HepG2 (cell line): ENCODE data around the gene KCTD13. TPM values are rescaled to one million over a fixed set of nuclear protein-coding genes. Genes with fewer than 3 reads are reported as not detected.
A peak's percentile ranks its signal among the peaks of the same experiment; 100 is the strongest.

Source experiments
- ARNT ChIP-seq: fragments of 450-650 bp; IDR thresholded peaks from 2 replicates; pipeline ENCODE4 v1.6.1; 2017
- CENPT ChIP-seq: sonication (generic); formaldehyde crosslinking; IDR thresholded peaks from 2 replicates; pipeline ENCODE4 v1.8.0; 2022; ENCODE audit warnings: low read depth, mild to moderate bottlenecking, moderate library complexity, missing genetic modification reagents
- FOXA3 ChIP-seq: IDR thresholded peaks from 2 replicates; pipeline ENCODE4 v1.6.1; 2016; ENCODE audit warnings: missing genetic modification reagents, missing compliant biosample characterization
- KAT7 ChIP-seq: IDR thresholded peaks from 2 replicates; pipeline ENCODE4 v1.6.1; 2018; ENCODE audit warnings: borderline replicate concordance, missing compliant biosample characterization
- KAT8 ChIP-seq: IDR thresholded peaks from 2 replicates; pipeline ENCODE4 v1.6.1; 2016; ENCODE audit warnings: missing genetic modification reagents, missing compliant biosample characterization
- KLF16 ChIP-seq, 2 experiments: sonication (generic) in 1 of 2; formaldehyde crosslinking in 1 of 2; IDR thresholded peaks; 2 replicates each; pipeline versions ENCODE4 v1.6.1 to v1.8.0; 2016 to 2023; ENCODE audit warnings: missing genetic modification reagents in 2 of 2, missing compliant biosample characterization in 1 of 2
- NCOA1 ChIP-seq: sonication (generic); formaldehyde crosslinking; IDR thresholded peaks from 2 replicates; pipeline ENCODE4 v1.9.0; 2021; ENCODE audit warnings: missing genetic modification reagents
- PAWR ChIP-seq: sonication (generic); formaldehyde crosslinking; IDR thresholded peaks from 2 replicates; pipeline ENCODE4 v1.4.0; 2020; ENCODE audit warnings: missing genetic modification reagents, mild to moderate bottlenecking, borderline replicate concordance
- PREB ChIP-seq: sonication (generic); formaldehyde crosslinking; IDR thresholded peaks from 2 replicates; pipeline ENCODE4 v1.4.0; 2020; ENCODE audit warnings: missing genetic modification reagents
- ZBTB3 ChIP-seq: sonication (generic); formaldehyde crosslinking; IDR thresholded peaks from 2 replicates; pipeline ENCODE4 v1.4.0; 2020; ENCODE audit warnings: low read depth, mild to moderate bottlenecking, moderate library complexity, missing genetic modification reagents, borderline replicate concordance
- ZKSCAN1 ChIP-seq: fragments of 150-350 bp; IDR thresholded peaks from 2 replicates; pipeline ENCODE4 v1.6.1; 2014; ENCODE audit warnings: low read length
- ZNF234 ChIP-seq: sonication (generic); formaldehyde crosslinking; conservative IDR thresholded peaks from 2 replicates; pipeline ENCODE4 v1.5.1; 2020; ENCODE audit warnings: mild to moderate bottlenecking, missing genetic modification reagents
- ZNF260 ChIP-seq: sonication (generic); formaldehyde crosslinking; IDR thresholded peaks from 2 replicates; pipeline ENCODE4 v1.4.0; 2020; ENCODE audit warnings: missing genetic modification reagents, low read depth, mild to moderate bottlenecking, borderline replicate concordance
- ZNF326 ChIP-seq: sonication (generic); formaldehyde crosslinking; IDR thresholded peaks from 2 replicates; pipeline ENCODE4 v1.4.0; 2020; ENCODE audit warnings: missing genetic modification reagents, borderline replicate concordance
- ZNF775 ChIP-seq: sonication (generic); formaldehyde crosslinking; IDR thresholded peaks from 2 replicates; pipeline ENCODE4 v1.4.0; 2020; ENCODE audit warnings: missing genetic modification reagents, mild to moderate bottlenecking, moderate library complexity, borderline replicate concordance
- polyA plus RNA-seq, 8 experiments: library from polyadenylated mRNA; depleted of rRNA in 3 of 8; stranded (reverse) in 7 of 8; unstranded in 1 of 8; fragments of >200 nt; fragmentation: Illumina TruSeq in 4 of 8; extraction: Trizol in 4 of 8; gene quantifications; 2 replicates each; pipeline versions ENCODE4 v1.2.1 to v1.2.3, GENCODE V29; 2011 to 2016; ENCODE audit warnings: low read depth in 4 of 8, missing spikeins in 1 of 8, mixed read lengths in 1 of 8; ENCODE audit not compliant: insufficient read depth in 1 of 8
- total RNA-seq, 5 experiments: library from RNA; depleted of rRNA; stranded (reverse); fragments of >200 nt; fragmentation: Illumina TruSeq; extraction: Trizol; gene quantifications; 2 replicates each; pipeline ENCODE4 v1.2.3, GENCODE V29; 2016; ENCODE audit warnings: low read depth in 1 of 5
- TF ChIP-seq, protein P1 (sequence below): sonication (generic); formaldehyde crosslinking; conservative IDR thresholded peaks from 2 replicates; pipeline ENCODE4 v1.4.0; 2020; ENCODE audit warnings: missing genetic modification reagents
- TF ChIP-seq, protein P2 (sequence below): IDR thresholded peaks from 2 replicates; pipeline ENCODE4 v1.6.1; 2012; ENCODE audit warnings: low read depth, low read length, improper control_type of control experiment
- TF ChIP-seq, protein P3 (sequence below): sonication (generic); formaldehyde crosslinking; IDR thresholded peaks from 2 replicates; pipeline ENCODE4 v1.4.0; 2020; ENCODE audit warnings: missing genetic modification reagents
- TF ChIP-seq, protein P4 (sequence below): sonication (generic); formaldehyde crosslinking; IDR thresholded peaks from 2 replicates; pipeline ENCODE4; 2020; ENCODE audit warnings: missing genetic modification reagents, mild to moderate bottlenecking, borderline replicate concordance

The KCTD13 gene
- total and polyA plus RNA-seq, 2 of the 13 experiments (the other 11 are each of a cell fraction or from before 2014, with no cell fraction given) = 6.3 to 14.7 TPM

- TF ChIP-seq ZNF775 (no peak), ZNF326 (CRISPR knock-in tag) (no peak), ZBTB3 (CRISPR knock-in tag) (no peak), ZNF260 (CRISPR knock-in tag) (no peak), ZKSCAN1 (no peak), KAT7 (CRISPR knock-in tag) (no peak; the same call in 1 of the 2 replicates), ARNT (no peak), FOXA3 (CRISPR knock-in tag) (peak; percentile 52; the same call in 1 of the 2 replicates), KAT8 (CRISPR knock-in tag) (no peak), ZNF234 (CRISPR knock-in tag) (no peak), PREB (CRISPR knock-in tag) (no peak), KLF16 (CRISPR knock-in tag; IDR thresholded peaks at IDR 0.05) (peak in 1 of 2 experiments; percentile 58; a peak in 1 of 4 replicates), NCOA1 (0 out of 2 replicates have a peak, but pooled peaks have one; percentile 36), PAWR (CRISPR knock-in tag) (no peak), CENPT (CRISPR knock-in tag) (no peak)
- TF ChIP-seq, protein P1, sequence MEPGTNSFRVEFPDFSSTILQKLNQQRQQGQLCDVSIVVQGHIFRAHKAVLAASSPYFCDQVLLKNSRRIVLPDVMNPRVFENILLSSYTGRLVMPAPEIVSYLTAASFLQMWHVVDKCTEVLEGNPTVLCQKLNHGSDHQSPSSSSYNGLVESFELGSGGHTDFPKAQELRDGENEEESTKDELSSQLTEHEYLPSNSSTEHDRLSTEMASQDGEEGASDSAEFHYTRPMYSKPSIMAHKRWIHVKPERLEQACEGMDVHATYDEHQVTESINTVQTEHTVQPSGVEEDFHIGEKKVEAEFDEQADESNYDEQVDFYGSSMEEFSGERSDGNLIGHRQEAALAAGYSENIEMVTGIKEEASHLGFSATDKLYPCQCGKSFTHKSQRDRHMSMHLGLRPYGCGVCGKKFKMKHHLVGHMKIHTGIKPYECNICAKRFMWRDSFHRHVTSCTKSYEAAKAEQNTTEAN (CRISPR knock-in tag) = no peak
- TF ChIP-seq, protein P2, sequence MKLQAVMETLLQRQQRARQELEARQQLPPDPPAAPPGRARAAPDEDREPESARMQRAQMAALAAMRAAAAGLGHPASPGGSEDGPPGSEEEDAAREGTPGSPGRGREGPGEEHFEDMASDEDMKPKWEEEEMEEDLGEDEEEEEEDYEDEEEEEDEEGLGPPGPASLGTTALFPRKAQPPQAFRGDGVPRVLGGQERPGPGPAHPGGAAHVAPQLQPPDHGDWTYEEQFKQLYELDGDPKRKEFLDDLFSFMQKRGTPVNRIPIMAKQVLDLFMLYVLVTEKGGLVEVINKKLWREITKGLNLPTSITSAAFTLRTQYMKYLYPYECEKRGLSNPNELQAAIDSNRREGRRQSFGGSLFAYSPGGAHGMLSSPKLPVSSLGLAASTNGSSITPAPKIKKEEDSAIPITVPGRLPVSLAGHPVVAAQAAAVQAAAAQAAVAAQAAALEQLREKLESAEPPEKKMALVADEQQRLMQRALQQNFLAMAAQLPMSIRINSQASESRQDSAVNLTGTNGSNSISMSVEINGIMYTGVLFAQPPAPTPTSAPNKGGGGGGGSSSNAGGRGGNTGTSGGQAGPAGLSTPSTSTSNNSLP = peak; percentile 96
- TF ChIP-seq, protein P3, sequence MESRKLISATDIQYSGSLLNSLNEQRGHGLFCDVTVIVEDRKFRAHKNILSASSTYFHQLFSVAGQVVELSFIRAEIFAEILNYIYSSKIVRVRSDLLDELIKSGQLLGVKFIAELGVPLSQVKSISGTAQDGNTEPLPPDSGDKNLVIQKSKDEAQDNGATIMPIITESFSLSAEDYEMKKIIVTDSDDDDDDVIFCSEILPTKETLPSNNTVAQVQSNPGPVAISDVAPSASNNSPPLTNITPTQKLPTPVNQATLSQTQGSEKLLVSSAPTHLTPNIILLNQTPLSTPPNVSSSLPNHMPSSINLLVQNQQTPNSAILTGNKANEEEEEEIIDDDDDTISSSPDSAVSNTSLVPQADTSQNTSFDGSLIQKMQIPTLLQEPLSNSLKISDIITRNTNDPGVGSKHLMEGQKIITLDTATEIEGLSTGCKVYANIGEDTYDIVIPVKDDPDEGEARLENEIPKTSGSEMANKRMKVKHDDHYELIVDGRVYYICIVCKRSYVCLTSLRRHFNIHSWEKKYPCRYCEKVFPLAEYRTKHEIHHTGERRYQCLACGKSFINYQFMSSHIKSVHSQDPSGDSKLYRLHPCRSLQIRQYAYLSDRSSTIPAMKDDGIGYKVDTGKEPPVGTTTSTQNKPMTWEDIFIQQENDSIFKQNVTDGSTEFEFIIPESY (CRISPR knock-in tag) = no peak
- TF ChIP-seq, protein P4, sequence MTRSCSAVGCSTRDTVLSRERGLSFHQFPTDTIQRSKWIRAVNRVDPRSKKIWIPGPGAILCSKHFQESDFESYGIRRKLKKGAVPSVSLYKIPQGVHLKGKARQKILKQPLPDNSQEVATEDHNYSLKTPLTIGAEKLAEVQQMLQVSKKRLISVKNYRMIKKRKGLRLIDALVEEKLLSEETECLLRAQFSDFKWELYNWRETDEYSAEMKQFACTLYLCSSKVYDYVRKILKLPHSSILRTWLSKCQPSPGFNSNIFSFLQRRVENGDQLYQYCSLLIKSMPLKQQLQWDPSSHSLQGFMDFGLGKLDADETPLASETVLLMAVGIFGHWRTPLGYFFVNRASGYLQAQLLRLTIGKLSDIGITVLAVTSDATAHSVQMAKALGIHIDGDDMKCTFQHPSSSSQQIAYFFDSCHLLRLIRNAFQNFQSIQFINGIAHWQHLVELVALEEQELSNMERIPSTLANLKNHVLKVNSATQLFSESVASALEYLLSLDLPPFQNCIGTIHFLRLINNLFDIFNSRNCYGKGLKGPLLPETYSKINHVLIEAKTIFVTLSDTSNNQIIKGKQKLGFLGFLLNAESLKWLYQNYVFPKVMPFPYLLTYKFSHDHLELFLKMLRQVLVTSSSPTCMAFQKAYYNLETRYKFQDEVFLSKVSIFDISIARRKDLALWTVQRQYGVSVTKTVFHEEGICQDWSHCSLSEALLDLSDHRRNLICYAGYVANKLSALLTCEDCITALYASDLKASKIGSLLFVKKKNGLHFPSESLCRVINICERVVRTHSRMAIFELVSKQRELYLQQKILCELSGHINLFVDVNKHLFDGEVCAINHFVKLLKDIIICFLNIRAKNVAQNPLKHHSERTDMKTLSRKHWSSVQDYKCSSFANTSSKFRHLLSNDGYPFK (CRISPR knock-in tag) = no peak
Measured at GRCh38 chr16:29943846-29944799, 18.1 kb upstream of the KCTD13 start (continued).
